SK-N-SH treated with all-trans-retinoic acid at 6 μM for 48 hours (cell line): Measurements from ENCODE around the gene KRTAP5-4.
"Not testable (repeated sequence)": the region's sequence is repeated elsewhere in the genome, so short reads cannot be mapped to it uniquely, and the experiment has no call there.

Experiments
- GLIS3 ChIP-seq: fragments of 250-450 bp; sonication (Bioruptor Pico); IDR thresholded peaks from 2 replicates; pipeline ENCODE4 v1.5.0; 2020; ENCODE audit warnings: mild to moderate bottlenecking, moderate library complexity
- ISL1 ChIP-seq: fragments of 250-450 bp; sonication (Bioruptor Pico); IDR thresholded peaks from 2 replicates; pipeline ENCODE4 v2.1.2; 2022; ENCODE audit warnings: mild to moderate bottlenecking, moderate library complexity
- RARB ChIP-seq: fragments of 250-450 bp; sonication (Bioruptor Pico); IDR thresholded peaks from 2 replicates; pipeline ENCODE4 v1.8.0; 2021; ENCODE audit warnings: mild to moderate bottlenecking, moderate library complexity
- ZNF565 ChIP-seq: fragments of 450-650 bp; formaldehyde crosslinking; conservative IDR thresholded peaks from 2 replicates; pipeline ENCODE4 v1.5.0; 2020; ENCODE audit warnings: low read depth, mild to moderate bottlenecking, moderate library complexity

GRCh38 chr11:1582909-1583308 is 39.0 kb downstream of the KRTAP5-4 start:
- not testable (repeated sequence) for TF ChIP-seq RARB (CRISPR knock-in tag); ISL1; GLIS3 (CRISPR knock-in tag); ZNF565 (CRISPR knock-in tag)
